ENCODE measurements around the gene SPATA2. TPM values are rescaled to one million over a fixed set of nuclear protein-coding genes. Genes with fewer than 3 reads are reported as not detected.

Gene SPATA2
- total and polyA plus RNA-seq, 2 experiments from 2014 or later: 5.3 to 9.3 TPM

DNA sequence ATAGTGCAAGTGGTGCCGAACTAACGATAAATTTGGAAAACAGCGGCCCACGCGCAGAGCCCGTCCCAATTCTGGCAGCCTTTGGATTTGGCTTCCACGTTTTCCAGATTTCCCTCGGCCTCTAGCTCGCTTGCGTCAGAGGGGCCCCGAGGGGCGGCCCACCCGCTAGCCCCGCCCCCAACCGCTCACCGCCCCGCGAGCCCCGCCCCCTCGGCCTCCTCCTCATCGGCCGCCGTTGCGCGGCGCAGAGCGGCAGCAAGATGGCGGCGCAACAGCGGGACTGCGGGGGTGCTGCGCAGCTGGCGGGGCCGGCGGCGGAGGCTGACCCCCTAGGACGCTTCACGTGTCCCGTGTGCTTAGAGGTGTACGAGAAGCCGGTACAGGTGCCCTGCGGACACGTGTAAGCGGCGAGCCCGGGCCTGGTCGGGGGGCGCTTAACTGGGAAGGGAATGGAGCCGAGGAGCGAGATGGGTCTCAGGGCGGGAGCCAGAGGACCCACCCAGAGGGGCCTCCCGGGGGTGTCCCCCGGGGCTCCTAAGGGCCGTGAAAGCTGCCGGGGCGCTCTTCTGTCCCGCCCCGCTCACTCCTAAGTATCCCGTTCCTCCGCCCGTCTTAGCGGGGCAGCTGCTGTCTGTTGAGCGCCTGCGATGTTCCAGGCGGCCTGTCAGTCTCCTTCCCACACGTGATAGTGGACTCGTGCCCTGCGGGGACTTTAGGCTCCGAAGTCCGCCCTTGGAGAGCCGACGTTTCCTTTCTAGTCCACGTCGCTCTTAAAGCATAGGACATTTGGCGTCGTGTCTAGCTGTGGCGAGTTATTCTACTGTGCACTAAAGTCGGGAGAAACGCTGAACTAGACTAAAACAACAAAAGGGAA, 21.1 kb upstream of the SPATA2 start, which contains the start of gene RNF114:
Gene RNF114, plus strand, starts transcription at position 245 of the 874 bp plus-strand sequence. Its CDS starts 16 bp downstream, at position 261.
- no peaks in the 10 kb centered on the region for H3K9me3 Mint-ChIP-seq
- TF ChIP-seq ZNF114 (CRISPR knock-in tag; IDR thresholded peaks at IDR 0.05) (no peak), POLR2AphosphoS5 (IDR thresholded peaks at IDR 0.05; ENCODE audit: low read depth) (peak; percentile 89), CREB1 (CRISPR knock-in tag; IDR thresholded peaks at IDR 0.05; ENCODE audit: low read depth) (peak; percentile 82)
- Histone ChIP-seq H3K36me3 (ENCODE audit: insufficient read depth) (peaks cover 16% of the 10 kb centered on the region; the same call in 1 of the 2 replicates), H3K9me2 (ENCODE audit: insufficient read depth) (no peaks in the 10 kb centered on the region), H3K27ac (ENCODE audit: low read depth) (peak within 1 kb of the TSS; percentile 45; the same call in 1 of the 2 replicates), H4K20me1 (replicated peaks; ENCODE audit: insufficient read depth) (peaks cover 28% of the 10 kb centered on the region), H3K4me1 (ENCODE audit: insufficient read depth) (peaks cover 14% of the 10 kb centered on the region), H3F3A (replicated peaks; ENCODE audit: low read depth) (0 out of 2 replicates have a peak, but pooled peaks cover 2% of the 10 kb centered on the region), H3K27me3 (ENCODE audit: insufficient read depth) (no peaks in the 10 kb centered on the region), H2AFZ (peak within 1 kb of the TSS; percentile 87), H3K79me2 (replicated peaks; ENCODE audit: insufficient read depth) (peaks cover 52% of the 10 kb centered on the region), H3K4me2 (peak within 1 kb of the TSS; percentile 95), H3K4me3 (peak within 1 kb of the TSS; percentile 100)
- ATAC-seq (peak; percentile 84), DNase-seq (ENCODE audit: low spot score) (peak; percentile 97)
- peak within 1 kb of the TSS; percentile 84 for H3K27ac Mint-ChIP-seq
- peaks cover 23% of the 10 kb centered on the region for H3K36me3 Mint-ChIP-seq (ENCODE audit: low read depth)
- peaks cover 2% of the 10 kb centered on the region for H3K27me3 Mint-ChIP-seq (ENCODE audit: insufficient read depth, low read depth, poor library complexity)
- peaks cover 22% of the 10 kb centered on the region for H3K4me1 Mint-ChIP-seq
- peak within 1 kb of the TSS; percentile 95 for H3K4me3 Mint-ChIP-seq

DNA sequence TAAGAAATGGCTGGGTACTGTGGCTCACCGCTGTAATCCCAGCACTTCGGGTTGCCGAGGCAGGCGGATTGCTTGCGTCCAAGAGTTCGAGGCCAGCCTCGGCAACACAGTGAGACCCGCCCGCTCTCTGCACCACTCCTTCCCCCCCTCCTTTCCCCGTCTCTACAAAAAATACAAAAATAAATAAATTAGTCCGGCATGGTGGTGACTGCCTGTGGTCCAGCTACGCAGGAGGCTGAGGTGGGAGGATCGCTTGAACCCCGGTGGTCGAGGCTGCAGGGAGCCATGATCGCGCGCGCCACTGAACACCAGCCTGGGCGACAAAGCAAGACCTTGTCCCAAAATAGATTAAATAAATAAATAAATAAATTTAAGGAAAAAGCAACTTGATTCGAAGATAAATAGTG, 20.4 kb upstream of the SPATA2 start:
- peaks cover 14% of the 10 kb centered on the region for H3K4me1 ChIP-seq (ENCODE audit: insufficient read depth)
- Mint-ChIP-seq H3K36me3 (ENCODE audit: low read depth) (peaks cover 17% of the 10 kb centered on the region), H3K9me3 (no peaks in the 10 kb centered on the region), H3K4me1 (peaks cover 22% of the 10 kb centered on the region), H3K27ac (no peak overlapping the region), H3K4me3 (peak overlapping the region; percentile 95; the same call in 2 of the 3 replicates), H3K27me3 (ENCODE audit: insufficient read depth, low read depth, poor library complexity) (peaks cover 2% of the 10 kb centered on the region)
- no peaks in the 10 kb centered on the region for H3K27me3 ChIP-seq (ENCODE audit: insufficient read depth)
- peaks cover 21% of the 10 kb centered on the region for H4K20me1 ChIP-seq (replicated peaks; ENCODE audit: insufficient read depth)
- H3K27ac ChIP-seq (ENCODE audit: low read depth): no peak overlapping the region
- no peak overlapping the region for H3K4me3 ChIP-seq
- H3F3A ChIP-seq (replicated peaks; ENCODE audit: low read depth): no peaks in the 10 kb centered on the region
- peak overlapping the region; percentile 87 for H2AFZ ChIP-seq
- no peak for ATAC-seq
- peaks cover 45% of the 10 kb centered on the region for H3K79me2 ChIP-seq (replicated peaks; ENCODE audit: insufficient read depth)
- no peak for DNase-seq (ENCODE audit: low spot score)
- H3K4me2 ChIP-seq: no peak overlapping the region
- 0 out of 2 replicates have a peak, but pooled peaks cover 9% of the 10 kb centered on the region for H3K36me3 ChIP-seq (ENCODE audit: insufficient read depth)
- no peaks in the 10 kb centered on the region for H3K9me2 ChIP-seq (ENCODE audit: insufficient read depth)
- TF ChIP-seq, protein P1, sequence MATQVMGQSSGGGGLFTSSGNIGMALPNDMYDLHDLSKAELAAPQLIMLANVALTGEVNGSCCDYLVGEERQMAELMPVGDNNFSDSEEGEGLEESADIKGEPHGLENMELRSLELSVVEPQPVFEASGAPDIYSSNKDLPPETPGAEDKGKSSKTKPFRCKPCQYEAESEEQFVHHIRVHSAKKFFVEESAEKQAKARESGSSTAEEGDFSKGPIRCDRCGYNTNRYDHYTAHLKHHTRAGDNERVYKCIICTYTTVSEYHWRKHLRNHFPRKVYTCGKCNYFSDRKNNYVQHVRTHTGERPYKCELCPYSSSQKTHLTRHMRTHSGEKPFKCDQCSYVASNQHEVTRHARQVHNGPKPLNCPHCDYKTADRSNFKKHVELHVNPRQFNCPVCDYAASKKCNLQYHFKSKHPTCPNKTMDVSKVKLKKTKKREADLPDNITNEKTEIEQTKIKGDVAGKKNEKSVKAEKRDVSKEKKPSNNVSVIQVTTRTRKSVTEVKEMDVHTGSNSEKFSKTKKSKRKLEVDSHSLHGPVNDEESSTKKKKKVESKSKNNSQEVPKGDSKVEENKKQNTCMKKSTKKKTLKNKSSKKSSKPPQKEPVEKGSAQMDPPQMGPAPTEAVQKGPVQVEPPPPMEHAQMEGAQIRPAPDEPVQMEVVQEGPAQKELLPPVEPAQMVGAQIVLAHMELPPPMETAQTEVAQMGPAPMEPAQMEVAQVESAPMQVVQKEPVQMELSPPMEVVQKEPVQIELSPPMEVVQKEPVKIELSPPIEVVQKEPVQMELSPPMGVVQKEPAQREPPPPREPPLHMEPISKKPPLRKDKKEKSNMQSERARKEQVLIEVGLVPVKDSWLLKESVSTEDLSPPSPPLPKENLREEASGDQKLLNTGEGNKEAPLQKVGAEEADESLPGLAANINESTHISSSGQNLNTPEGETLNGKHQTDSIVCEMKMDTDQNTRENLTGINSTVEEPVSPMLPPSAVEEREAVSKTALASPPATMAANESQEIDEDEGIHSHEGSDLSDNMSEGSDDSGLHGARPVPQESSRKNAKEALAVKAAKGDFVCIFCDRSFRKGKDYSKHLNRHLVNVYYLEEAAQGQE (IDR thresholded peaks at IDR 0.05; ENCODE audit: unreplicated experiment): no peak
- TF ChIP-seq CREB1 (CRISPR knock-in tag; IDR thresholded peaks at IDR 0.05; ENCODE audit: low read depth) (no peak), POLR2AphosphoS5 (IDR thresholded peaks at IDR 0.05; ENCODE audit: low read depth) (no peak), NANOG (IDR thresholded peaks at IDR 0.05; ENCODE audit: borderline replicate concordance) (no peak), JUNB (IDR thresholded peaks at IDR 0.05; ENCODE audit: unreplicated experiment) (no peak), EZH2phosphoT487 (IDR thresholded peaks at IDR 0.05; ENCODE audit: unreplicated experiment) (no peak)
- TF ChIP-seq, protein P2, sequence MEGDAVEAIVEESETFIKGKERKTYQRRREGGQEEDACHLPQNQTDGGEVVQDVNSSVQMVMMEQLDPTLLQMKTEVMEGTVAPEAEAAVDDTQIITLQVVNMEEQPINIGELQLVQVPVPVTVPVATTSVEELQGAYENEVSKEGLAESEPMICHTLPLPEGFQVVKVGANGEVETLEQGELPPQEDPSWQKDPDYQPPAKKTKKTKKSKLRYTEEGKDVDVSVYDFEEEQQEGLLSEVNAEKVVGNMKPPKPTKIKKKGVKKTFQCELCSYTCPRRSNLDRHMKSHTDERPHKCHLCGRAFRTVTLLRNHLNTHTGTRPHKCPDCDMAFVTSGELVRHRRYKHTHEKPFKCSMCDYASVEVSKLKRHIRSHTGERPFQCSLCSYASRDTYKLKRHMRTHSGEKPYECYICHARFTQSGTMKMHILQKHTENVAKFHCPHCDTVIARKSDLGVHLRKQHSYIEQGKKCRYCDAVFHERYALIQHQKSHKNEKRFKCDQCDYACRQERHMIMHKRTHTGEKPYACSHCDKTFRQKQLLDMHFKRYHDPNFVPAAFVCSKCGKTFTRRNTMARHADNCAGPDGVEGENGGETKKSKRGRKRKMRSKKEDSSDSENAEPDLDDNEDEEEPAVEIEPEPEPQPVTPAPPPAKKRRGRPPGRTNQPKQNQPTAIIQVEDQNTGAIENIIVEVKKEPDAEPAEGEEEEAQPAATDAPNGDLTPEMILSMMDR (conservative IDR thresholded peaks at IDR 0.05; ENCODE audit: low read depth in 2 of 2): no peak
